ENCODE results near the gene MAP3K7.

GRCh38 chr6:90463874-90464273 is 123.0 kb downstream of the MAP3K7 start:
- TF ChIP-seq POLR2A (IDR thresholded peaks at IDR 0.05): no peak
- no peak for TF ChIP-seq CTCF (IDR thresholded peaks at IDR 0.05)
